NB4 (cell line): ENCODE data around the gene SLC25A25.

Experiments used
- DNase-seq: peaks from one replicate; pipeline ENCODE4 v3.0.0; 2010; ENCODE audit warnings: low read depth
- H3K4me3 ChIP-seq: one replicate; pipeline ENCODE4 v1.5.1; 2011; ENCODE audit warnings: mild to moderate bottlenecking, low read depth, low read length, moderate library complexity
- CTCF ChIP-seq: IDR thresholded peaks from one replicate; pipeline ENCODE4 v1.5.1; 2012; ENCODE audit warnings: low read depth, low read length
- MAX ChIP-seq: IDR thresholded peaks from 2 replicates; pipeline ENCODE4 v1.6.1; 2011; ENCODE audit warnings: low read depth, low read length
- MYC ChIP-seq: IDR thresholded peaks from 2 replicates; pipeline ENCODE4 v1.6.1; 2011; ENCODE audit warnings: low read depth, low read length
- POLR2A ChIP-seq: IDR thresholded peaks from 2 replicates; pipeline ENCODE4 v1.6.1; 2011; ENCODE audit warnings: mild to moderate bottlenecking; ENCODE audit not compliant: insufficient read length; ENCODE audit errors: extremely low read depth

Gene SLC25A25

GRCh38 chr9:128025736-128026135 lies 42.3 kb upstream of the SLC25A25 start:
- no peak for TF ChIP-seq MYC
- TF ChIP-seq POLR2A: no peak
- no peak for TF ChIP-seq CTCF
- TF ChIP-seq MAX: no peak
- DNase-seq: no peak
- H3K4me3 ChIP-seq: no peak overlapping the region

- no peak overlapping the region for H3K4me3 ChIP-seq
- no peak for TF ChIP-seq POLR2A
- no peak for TF ChIP-seq CTCF
- TF ChIP-seq MAX: no peak
- no peak for TF ChIP-seq MYC
- peak; percentile 26 for DNase-seq
Measured at GRCh38 chr9:128026255-128026772, 41.7 kb upstream of the SLC25A25 start.

GRCh38 chr9:128026773-128027541 lies 41.1 kb upstream of the SLC25A25 start:
- no peak overlapping the region for H3K4me3 ChIP-seq
- TF ChIP-seq MYC (no peak), MAX (no peak), POLR2A (no peak), CTCF (no peak)
- peak; percentile 52 for DNase-seq

GRCh38 chr9:128027705-128028104 lies 40.3 kb upstream of the SLC25A25 start:
- no peak for DNase-seq
- no peak overlapping the region for H3K4me3 ChIP-seq
- TF ChIP-seq CTCF (no peak), POLR2A (no peak), MAX (no peak), MYC (no peak)

GRCh38 chr9:128033609-128034008 lies 34.4 kb upstream of the SLC25A25 start:
- no peak overlapping the region for H3K4me3 ChIP-seq
- DNase-seq: no peak
- TF ChIP-seq POLR2A (no peak), MYC (no peak), MAX (no peak), CTCF (no peak)
